ENCODE results near the gene POM121L2. TPM values are rescaled to one million over a fixed set of nuclear protein-coding genes. Genes with fewer than 3 reads are reported as not detected.

The POM121L2 gene
- total and polyA plus RNA-seq, 9 of the 15 experiments (the other 6 are each of a cell fraction or from before 2014, with no cell fraction given), result 0.23 to 0.45 TPM; not detected in 7

DNA sequence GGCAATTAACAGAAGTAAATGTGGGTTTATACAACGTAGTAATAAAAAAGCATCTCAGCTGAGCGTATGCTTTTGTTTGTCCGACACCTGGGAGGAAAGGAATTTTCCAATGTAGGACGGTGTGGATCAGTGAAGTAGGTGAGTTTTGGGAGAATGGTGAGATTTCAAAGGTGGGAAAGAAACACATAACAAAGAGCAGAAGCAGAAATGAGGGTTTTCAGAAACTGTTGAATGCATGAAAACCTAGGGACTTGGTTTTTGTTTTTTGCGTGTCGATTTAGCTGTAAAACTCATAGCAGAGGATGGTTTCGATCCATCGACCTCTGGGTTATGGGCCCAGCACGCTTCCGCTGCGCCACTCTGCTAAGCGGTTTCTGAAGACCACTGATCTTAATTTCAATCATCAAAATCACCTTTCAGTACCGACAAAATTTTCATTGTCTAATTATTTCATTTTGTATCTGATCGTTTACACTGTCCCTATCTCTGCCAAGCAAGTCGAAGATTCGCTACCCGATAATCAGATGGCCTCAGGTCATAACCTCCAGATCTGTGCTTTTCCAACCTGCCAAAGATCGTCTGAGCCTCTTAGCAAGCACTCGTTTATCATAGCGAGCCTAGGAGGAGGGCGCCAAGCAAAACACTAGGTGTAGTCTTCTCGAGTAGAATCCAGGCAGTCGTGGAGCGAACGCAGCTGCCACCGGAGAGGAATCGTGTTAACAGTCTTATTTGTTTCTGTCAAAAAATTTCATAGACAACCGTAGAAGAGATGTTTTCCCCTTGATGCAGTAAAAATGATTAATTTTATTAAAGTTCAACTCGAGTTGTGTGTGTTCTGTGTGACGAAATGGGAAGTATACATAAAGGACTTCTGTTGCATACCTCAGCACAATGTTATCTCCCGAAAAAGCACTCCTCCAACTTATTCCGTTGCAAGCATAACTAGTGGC, 20.9 kb upstream of the POM121L2 start (continued):
- TF ChIP-seq, protein P1, sequence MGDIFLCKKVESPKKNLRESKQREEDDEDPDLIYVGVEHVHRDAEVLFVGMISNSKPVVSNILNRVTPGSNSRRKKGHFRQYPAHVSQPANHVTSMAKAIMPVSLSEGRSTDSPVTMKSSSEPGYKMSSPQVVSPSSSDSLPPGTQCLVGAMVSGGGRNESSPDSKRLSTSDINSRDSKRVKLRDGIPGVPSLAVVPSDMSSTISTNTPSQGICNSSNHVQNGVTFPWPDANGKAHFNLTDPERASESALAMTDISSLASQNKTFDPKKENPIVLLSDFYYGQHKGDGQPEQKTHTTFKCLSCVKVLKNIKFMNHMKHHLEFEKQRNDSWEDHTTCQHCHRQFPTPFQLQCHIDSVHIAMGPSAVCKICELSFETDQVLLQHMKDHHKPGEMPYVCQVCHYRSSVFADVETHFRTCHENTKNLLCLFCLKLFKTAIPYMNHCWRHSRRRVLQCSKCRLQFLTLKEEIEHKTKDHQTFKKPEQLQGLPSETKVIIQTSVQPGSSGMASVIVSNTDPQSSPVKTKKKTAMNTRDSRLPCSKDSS (IDR thresholded peaks at IDR 0.05; ENCODE audit: low read depth, partially characterized antibody), result no peak
- peak; percentile 87 for TF ChIP-seq CTBP1 (IDR thresholded peaks at IDR 0.05; ENCODE audit: borderline replicate concordance)
- TF ChIP-seq HNRNPL (IDR thresholded peaks at IDR 0.05; ENCODE audit: low read depth, low read length), result 0 out of 2 replicates have a peak, but pooled peaks have one; percentile 20
- peak; percentile 41 for TF ChIP-seq RBM25 (IDR thresholded peaks at IDR 0.05; ENCODE audit: low read depth, low read length, severe bottlenecking)
- TF ChIP-seq ZNF77 (CRISPR knock-in tag; IDR thresholded peaks at IDR 0.05), result no peak
- TF ChIP-seq ZNF318 (IDR thresholded peaks at IDR 0.05; ENCODE audit: borderline replicate concordance in 1 of 2, low read depth in 1 of 2), result 0 out of 4 replicates have a peak, but pooled peaks of 1 of the 2 experiments have one; percentile 14
- no peak for TF ChIP-seq U2AF2 (optimal IDR thresholded peaks at IDR 0.05; ENCODE audit: low read depth, low read length)
- TF ChIP-seq, protein P2, sequence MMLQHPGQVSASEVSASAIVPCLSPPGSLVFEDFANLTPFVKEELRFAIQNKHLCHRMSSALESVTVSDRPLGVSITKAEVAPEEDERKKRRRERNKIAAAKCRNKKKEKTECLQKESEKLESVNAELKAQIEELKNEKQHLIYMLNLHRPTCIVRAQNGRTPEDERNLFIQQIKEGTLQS (IDR thresholded peaks at IDR 0.05), result 0 out of 2 replicates have a peak, but pooled peaks have one; percentile 26
- TF ChIP-seq, protein P2 (CRISPR knock-in tag; conservative IDR thresholded peaks at IDR 0.05), result no peak; the same call in 1 of the 2 replicates
- 0 out of 2 replicates have a peak, but pooled peaks have one; percentile 62 for TF ChIP-seq ZSCAN32 (CRISPR knock-in tag; IDR thresholded peaks at IDR 0.05)
- peak; percentile 96; the same call in 1 of the 2 replicates for TF ChIP-seq NFATC3 (IDR thresholded peaks at IDR 0.05)
- TF ChIP-seq BRD9 (IDR thresholded peaks at IDR 0.05; ENCODE audit: low read depth, partially characterized antibody), result peak; percentile 97
